Measurements from ENCODE around the gene TNS3.

GRCh38 chr7:47268851-47269836 is 312.8 kb downstream of the TNS3 start:
- no peak for TF ChIP-seq POLR2A (IDR thresholded peaks at IDR 0.05; ENCODE audit: extremely low read depth, insufficient read length)
- no peak for TF ChIP-seq CTCF (IDR thresholded peaks at IDR 0.05; ENCODE audit: low read depth, low read length)
- TF ChIP-seq MAX (IDR thresholded peaks at IDR 0.05; ENCODE audit: low read depth, low read length) = no peak
